Gastroesophageal sphincter (tissue), 3 donors: ENCODE data around the gene SDHB.

Source experiments
- POLR2A ChIP-seq, 2 donors: fragments of 450-650 bp; IDR thresholded peaks; one replicate each; pipeline ENCODE4 v1.6.1; 2017; ENCODE audit warnings: antibody characterized with exemption in 2 of 2, mild to moderate bottlenecking in 2 of 2, moderate library complexity in 1 of 2
- TF ChIP-seq, protein P1 (sequence below), 4 experiments: fragments of 200-600 bp in 2 of 4; fragments of 450-650 bp in 2 of 4; sonication (generic) in 1 of 4; IDR thresholded peaks; one replicate each; pipeline ENCODE4 v1.5.1; 2017 to 2019; ENCODE audit warnings: antibody characterized with exemption in 4 of 4, mild to moderate bottlenecking in 2 of 4, moderate library complexity in 2 of 4

DNA sequence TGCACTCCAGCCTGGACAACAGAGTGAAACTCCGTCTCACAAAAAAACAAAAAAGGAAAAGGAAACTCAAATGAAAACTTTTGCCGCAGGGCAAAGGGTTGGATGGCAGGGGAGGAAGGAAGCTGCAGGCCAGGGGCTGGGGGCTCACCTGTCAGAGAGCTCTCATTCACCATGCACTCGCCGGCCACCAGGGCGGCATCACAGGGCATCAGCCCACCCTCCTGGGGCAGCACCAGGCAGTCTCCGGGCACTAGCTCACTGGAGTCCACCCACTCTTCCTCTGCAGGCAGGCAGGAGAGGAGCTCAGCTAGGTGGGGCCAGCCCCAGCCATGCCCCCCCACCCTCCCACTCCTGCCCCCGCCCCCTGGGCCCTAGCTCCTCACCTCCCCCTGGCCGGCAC is 54.0 kb downstream of the SDHB start:
- TF ChIP-seq, protein P1, sequence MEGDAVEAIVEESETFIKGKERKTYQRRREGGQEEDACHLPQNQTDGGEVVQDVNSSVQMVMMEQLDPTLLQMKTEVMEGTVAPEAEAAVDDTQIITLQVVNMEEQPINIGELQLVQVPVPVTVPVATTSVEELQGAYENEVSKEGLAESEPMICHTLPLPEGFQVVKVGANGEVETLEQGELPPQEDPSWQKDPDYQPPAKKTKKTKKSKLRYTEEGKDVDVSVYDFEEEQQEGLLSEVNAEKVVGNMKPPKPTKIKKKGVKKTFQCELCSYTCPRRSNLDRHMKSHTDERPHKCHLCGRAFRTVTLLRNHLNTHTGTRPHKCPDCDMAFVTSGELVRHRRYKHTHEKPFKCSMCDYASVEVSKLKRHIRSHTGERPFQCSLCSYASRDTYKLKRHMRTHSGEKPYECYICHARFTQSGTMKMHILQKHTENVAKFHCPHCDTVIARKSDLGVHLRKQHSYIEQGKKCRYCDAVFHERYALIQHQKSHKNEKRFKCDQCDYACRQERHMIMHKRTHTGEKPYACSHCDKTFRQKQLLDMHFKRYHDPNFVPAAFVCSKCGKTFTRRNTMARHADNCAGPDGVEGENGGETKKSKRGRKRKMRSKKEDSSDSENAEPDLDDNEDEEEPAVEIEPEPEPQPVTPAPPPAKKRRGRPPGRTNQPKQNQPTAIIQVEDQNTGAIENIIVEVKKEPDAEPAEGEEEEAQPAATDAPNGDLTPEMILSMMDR (IDR thresholded peaks at IDR 0.05) = no peak
- TF ChIP-seq POLR2A (IDR thresholded peaks at IDR 0.05) = no peak
